OCI-LY3 (cell line): Measurements from ENCODE around the gene SNCB.

Experiments used
- H2AFZ ChIP-seq: fragments of 200-600, 300-600 bp; shearing (Covaris generic); 2 replicates; pipeline ENCODE4 v1.6.0; 2014; ENCODE audit warnings: antibody characterized with exemption, low read depth, low read length
- H3K27ac ChIP-seq: fragments of 200-600, 300-600 bp; sonication (generic); 2 replicates; pipeline ENCODE4 v1.5.1; 2014; ENCODE audit warnings: mild to moderate bottlenecking, low read length, moderate library complexity, mixed read lengths
- H3K27me3 ChIP-seq: fragments of 200-600, 300-600 bp; sonication (generic); 2 replicates; pipeline ENCODE4 v1.6.1; 2014; ENCODE audit warnings: low read depth, low read length, mixed read lengths
- H3K36me3 ChIP-seq: fragments of 200-600, 300-600 bp; sonication (generic); replicated peaks from 2 replicates; pipeline ENCODE3; 2014; ENCODE audit warnings: low read depth, low read length, mixed read lengths
- H3K4me1 ChIP-seq: fragments of 300-600, 200-600 bp; sonication (generic); 2 replicates; pipeline ENCODE4 v1.6.1; 2014; ENCODE audit warnings: low read length, mixed read lengths
- H3K4me2 ChIP-seq: fragments of 200-600, 300-600 bp; sonication (generic); 2 replicates; pipeline ENCODE4 v1.6.1; 2014; ENCODE audit warnings: low read length, mixed read lengths
- H3K4me3 ChIP-seq: fragments of 300-600, 200-600 bp; sonication (generic); 2 replicates; pipeline ENCODE4 v1.5.1; 2014; ENCODE audit warnings: antibody characterized with exemption, mild to moderate bottlenecking, low read length, moderate library complexity
- H3K79me2 ChIP-seq: fragments of 300-600, 200-600 bp; shearing (Covaris generic); 2 replicates; pipeline ENCODE4 v1.6.1; 2014; ENCODE audit warnings: mild to moderate bottlenecking, low read length, mixed read lengths
- H3K9ac ChIP-seq: fragments of 300-600, 200-600 bp; shearing (Covaris generic); 2 replicates; pipeline ENCODE4 v1.6.0; 2014; ENCODE audit warnings: mild to moderate bottlenecking, low read length, moderate library complexity
- H3K9me3 ChIP-seq: fragments of 200-600, 300-600 bp; shearing (Covaris generic); 2 replicates; pipeline ENCODE4 v1.6.1; 2014; ENCODE audit warnings: low read length, mixed read lengths; ENCODE audit not compliant: insufficient read depth
- H4K20me1 ChIP-seq: fragments of 200-600, 300-600 bp; sonication (generic); 2 replicates; pipeline ENCODE4 v1.6.1; 2016; ENCODE audit warnings: low read length, mixed read lengths; ENCODE audit not compliant: insufficient read depth
- CTCF ChIP-seq: fragments of 200-600, 300-600 bp; sonication (generic); IDR thresholded peaks from 2 replicates; pipeline ENCODE4 v1.5.1; 2014; ENCODE audit warnings: antibody characterized with exemption, low read length, low read depth
- EZH2phosphoT487 ChIP-seq: fragments of 200-600 bp; shearing (Covaris generic); IDR thresholded peaks from 2 replicates; pipeline ENCODE4 v1.6.1; 2018; ENCODE audit warnings: antibody characterized with exemption, mixed run types, low read depth

The SNCB gene

GRCh38 chr5:176658007-176658599 lies 27.8 kb upstream of the SNCB start:
- no peak for TF ChIP-seq EZH2phosphoT487
- peak; percentile 72 for TF ChIP-seq CTCF
- no peaks in the 10 kb centered on the region for H3K27me3 ChIP-seq
- H3K4me2 ChIP-seq = peak overlapping the region; percentile 67; the same call in 1 of the 2 replicates
- H2AFZ ChIP-seq = no peak overlapping the region
- peaks cover 2% of the 10 kb centered on the region for H3K36me3 ChIP-seq
- H4K20me1 ChIP-seq = no peaks in the 10 kb centered on the region
- H3K79me2 ChIP-seq = no peaks in the 10 kb centered on the region
- no peak overlapping the region for H3K27ac ChIP-seq
- no peak overlapping the region for H3K9ac ChIP-seq
- H3K9me3 ChIP-seq = no peaks in the 10 kb centered on the region
- H3K4me1 ChIP-seq = peaks cover 17% of the 10 kb centered on the region
- H3K4me3 ChIP-seq = no peak overlapping the region

- Histone ChIP-seq H3K27me3 (no peaks in the 10 kb centered on the region), H3K9me3 (no peaks in the 10 kb centered on the region), H3K4me1 (peaks cover 17% of the 10 kb centered on the region), H3K79me2 (no peaks in the 10 kb centered on the region), H3K27ac (no peak overlapping the region), H4K20me1 (no peaks in the 10 kb centered on the region), H2AFZ (no peak overlapping the region), H3K9ac (no peak overlapping the region), H3K4me3 (no peak overlapping the region), H3K4me2 (no peak overlapping the region), H3K36me3 (peaks cover 2% of the 10 kb centered on the region)
- TF ChIP-seq EZH2phosphoT487 (no peak), CTCF (no peak)
Observed at GRCh38 chr5:176656467-176656990, 26.2 kb upstream of the SNCB start.

- Histone ChIP-seq H4K20me1 (no peaks in the 10 kb centered on the region), H2AFZ (no peak overlapping the region), H3K9me3 (no peaks in the 10 kb centered on the region), H3K27ac (no peak overlapping the region), H3K4me2 (no peak overlapping the region), H3K36me3 (peaks cover 2% of the 10 kb centered on the region), H3K4me3 (no peak overlapping the region), H3K27me3 (no peaks in the 10 kb centered on the region), H3K4me1 (peaks cover 13% of the 10 kb centered on the region), H3K9ac (no peak overlapping the region), H3K79me2 (no peaks in the 10 kb centered on the region)
- TF ChIP-seq EZH2phosphoT487 = no peak
- no peak for TF ChIP-seq CTCF
Observed at GRCh38 chr5:176654856-176655255, 24.5 kb upstream of the SNCB start.

- no peaks in the 10 kb centered on the region for H3K9me3 ChIP-seq
- peaks cover 6% of the 10 kb centered on the region for H3K4me1 ChIP-seq
- H3K4me2 ChIP-seq = no peak overlapping the region
- H3K79me2 ChIP-seq = no peaks in the 10 kb centered on the region
- H3K27ac ChIP-seq = no peak overlapping the region
- no peak for TF ChIP-seq EZH2phosphoT487
- no peak for TF ChIP-seq CTCF
- H3K9ac ChIP-seq = no peak overlapping the region
- H3K36me3 ChIP-seq = peaks cover 2% of the 10 kb centered on the region
- no peaks in the 10 kb centered on the region for H4K20me1 ChIP-seq
- no peak overlapping the region for H2AFZ ChIP-seq
- no peak overlapping the region for H3K4me3 ChIP-seq
- H3K27me3 ChIP-seq = no peaks in the 10 kb centered on the region
Observed at GRCh38 chr5:176653401-176654385, 23.4 kb upstream of the SNCB start.
